ENCODE measurements around the gene MT1M.

Gene MT1M

GRCh38 chr16:56628486-56629350 lies 3.7 kb upstream of the MT1M start:
- DNase-seq (ENCODE audit: low read depth in 2 of 2), result no peak

- no peak for DNase-seq (ENCODE audit: low read depth in 2 of 2)
Observed at GRCh38 chr16:56629531-56629930, 2.9 kb upstream of the MT1M start.

- DNase-seq (ENCODE audit: low read depth in 2 of 2), result no peak
Observed at GRCh38 chr16:56630134-56630533, 2.3 kb upstream of the MT1M start.

- no peak for DNase-seq (ENCODE audit: low read depth in 2 of 2)
Observed at GRCh38 chr16:56631197-56631596, 1.3 kb upstream of the MT1M start.

- no peak for DNase-seq (ENCODE audit: low read depth in 2 of 2)
Observed at GRCh38 chr16:56631832-56632155, 665 bp upstream of the MT1M start.

- DNase-seq (ENCODE audit: low read depth in 2 of 2), result no peak
Observed at GRCh38 chr16:56632848-56633365, 448 bp downstream of the MT1M start.

- no peak for DNase-seq (ENCODE audit: low read depth in 2 of 2)
Observed at GRCh38 chr16:56633535-56633934, 1.1 kb downstream of the MT1M start.

GRCh38 chr16:56634715-56635440 lies 2.4 kb downstream of the MT1M start:
- no peak for DNase-seq (ENCODE audit: low read depth in 2 of 2)

GRCh38 chr16:56635441-56635967 lies 3.0 kb downstream of the MT1M start:
- DNase-seq (ENCODE audit: low read depth in 2 of 2), result no peak

GRCh38 chr16:56636616-56637413 lies 4.4 kb downstream of the MT1M start:
- no peak for DNase-seq (ENCODE audit: low read depth in 2 of 2)

GRCh38 chr16:56637814-56638750 lies 5.6 kb downstream of the MT1M start, which contains the start of gene MT1A:
MT1A (plus strand) TSS chr16:56638666; CDS start chr16:56638739, 73 bp downstream.
- DNase-seq (ENCODE audit: low read depth in 2 of 2), result no peak

- no peak for DNase-seq (ENCODE audit: low read depth in 2 of 2)
Observed at GRCh38 chr16:56639045-56639444, 6.6 kb downstream of the MT1M start.

- no peak for DNase-seq (ENCODE audit: low read depth in 2 of 2)
Observed at GRCh38 chr16:56640076-56640475, 7.6 kb downstream of the MT1M start.

GRCh38 chr16:56641166-56641565 lies 8.7 kb downstream of the MT1M start:
- DNase-seq (ENCODE audit: low read depth in 2 of 2), result no peak

- DNase-seq (ENCODE audit: low read depth in 2 of 2), result peak; percentile 42 to 73
Observed at GRCh38 chr16:56643080-56643778, 10.8 kb downstream of the MT1M start.

- no peak for DNase-seq (ENCODE audit: low read depth in 2 of 2)
Observed at GRCh38 chr16:56643833-56644232, 11.4 kb downstream of the MT1M start.

- no peak for DNase-seq (ENCODE audit: low read depth in 2 of 2)
Observed at GRCh38 chr16:56645311-56645710, 12.9 kb downstream of the MT1M start.

- no peak for DNase-seq (ENCODE audit: low read depth in 2 of 2)
Observed at GRCh38 chr16:56645838-56646237, 13.4 kb downstream of the MT1M start.

GRCh38 chr16:56647641-56648431 lies 15.4 kb downstream of the MT1M start:
- DNase-seq (ENCODE audit: low read depth in 2 of 2), result no peak

All from stimulated activated CD8-positive, alpha-beta memory T cell treated with anti-CD3 and anti-CD28 coated beads, Interleukin-7, amount 100 ng/mL, for 4 hours (primary cell).